GM18907 (cell line): ENCODE measurements around the gene IGFL4.

Experiments
- ATAC-seq: cut with Tn5 transposase; IDR thresholded peaks from one replicate; pipeline ENCODE4 v1.9.1; 2021; ENCODE audit warnings: mild to moderate bottlenecking, moderate library complexity; ENCODE audit not compliant: unreplicated experiment

Gene IGFL4

DNA sequence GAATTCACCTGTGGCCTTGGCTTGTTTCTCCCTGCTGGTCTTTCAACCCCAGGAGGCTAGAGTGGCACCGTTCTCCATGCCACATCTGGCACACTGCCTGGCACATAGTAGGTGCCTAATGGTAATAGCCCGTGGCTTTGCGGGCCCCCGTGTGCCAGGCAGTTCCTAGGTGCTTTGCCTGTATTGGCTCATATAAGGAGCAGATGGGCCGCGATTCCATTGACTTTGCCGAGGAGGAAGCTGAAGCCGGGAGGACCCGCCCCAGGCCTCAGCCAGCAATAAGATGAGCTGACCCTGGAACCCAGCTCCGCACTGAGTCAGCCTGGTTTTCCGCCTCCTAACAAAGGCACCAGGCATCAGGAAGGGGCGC lies 18.8 kb downstream of the IGFL4 start:
- no peak for ATAC-seq

DNA sequence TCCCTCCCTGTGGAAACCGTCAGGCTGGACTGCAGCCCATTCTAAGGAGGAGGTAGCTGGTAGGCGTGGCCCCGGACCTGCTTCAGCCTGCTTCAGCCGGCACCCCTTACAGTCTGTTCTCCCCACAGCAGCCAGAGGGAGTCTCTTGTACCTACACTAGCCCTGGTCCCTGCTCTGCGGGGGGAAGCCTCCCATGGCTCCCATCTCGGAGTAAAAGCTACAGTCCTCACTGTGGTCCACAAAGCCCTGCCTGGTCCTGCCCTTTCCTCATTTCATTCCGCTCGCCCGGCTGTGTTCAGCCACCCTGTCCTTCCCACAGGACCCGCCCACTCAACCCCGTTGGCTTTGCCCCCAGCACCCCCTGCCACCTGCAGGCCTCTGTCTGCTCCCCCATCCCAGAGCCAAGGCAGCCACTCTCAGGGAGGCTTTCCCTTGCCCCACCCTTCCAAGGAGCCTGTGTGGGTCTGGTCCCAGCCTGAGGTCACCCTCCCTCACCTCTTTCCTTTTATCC lies 19.2 kb downstream of the IGFL4 start:
- no peak for ATAC-seq

DNA sequence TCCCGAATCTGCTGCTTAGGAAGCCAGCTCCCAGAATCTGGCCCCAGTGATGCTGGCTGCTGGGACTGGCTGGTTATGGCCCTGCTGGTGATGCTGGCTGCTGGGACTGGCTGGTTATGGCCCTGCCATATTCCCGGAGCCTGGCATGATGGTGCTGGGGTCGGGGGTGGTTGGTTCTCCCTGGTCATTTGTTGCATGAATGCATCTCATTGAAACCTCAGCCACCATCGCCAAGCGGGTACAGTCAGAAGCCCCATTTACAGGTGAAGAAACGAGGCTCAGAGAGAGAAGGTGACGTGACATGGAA lies 20.0 kb downstream of the IGFL4 start:
- ATAC-seq = no peak

DNA sequence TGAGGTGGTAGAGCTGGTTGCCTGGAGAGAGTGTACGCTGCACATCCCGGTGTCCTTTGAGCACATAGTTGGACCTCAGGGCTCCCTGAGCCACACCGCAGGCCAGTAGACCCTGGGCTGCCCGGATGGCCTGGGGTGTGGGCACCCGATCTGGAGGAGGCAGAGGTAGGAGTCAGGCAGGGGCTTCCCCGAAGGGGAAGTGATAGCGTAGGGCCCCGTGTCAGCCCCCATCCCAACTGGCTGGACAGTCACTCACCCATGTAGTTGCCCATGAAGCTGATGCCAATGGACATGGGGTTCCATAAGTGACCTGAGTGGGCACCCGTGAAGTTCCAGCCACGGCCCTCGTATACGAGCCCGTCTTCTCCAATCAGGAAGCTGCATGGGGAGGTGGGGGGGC lies 21.5 kb downstream of the IGFL4 start:
- ATAC-seq = no peak

DNA sequence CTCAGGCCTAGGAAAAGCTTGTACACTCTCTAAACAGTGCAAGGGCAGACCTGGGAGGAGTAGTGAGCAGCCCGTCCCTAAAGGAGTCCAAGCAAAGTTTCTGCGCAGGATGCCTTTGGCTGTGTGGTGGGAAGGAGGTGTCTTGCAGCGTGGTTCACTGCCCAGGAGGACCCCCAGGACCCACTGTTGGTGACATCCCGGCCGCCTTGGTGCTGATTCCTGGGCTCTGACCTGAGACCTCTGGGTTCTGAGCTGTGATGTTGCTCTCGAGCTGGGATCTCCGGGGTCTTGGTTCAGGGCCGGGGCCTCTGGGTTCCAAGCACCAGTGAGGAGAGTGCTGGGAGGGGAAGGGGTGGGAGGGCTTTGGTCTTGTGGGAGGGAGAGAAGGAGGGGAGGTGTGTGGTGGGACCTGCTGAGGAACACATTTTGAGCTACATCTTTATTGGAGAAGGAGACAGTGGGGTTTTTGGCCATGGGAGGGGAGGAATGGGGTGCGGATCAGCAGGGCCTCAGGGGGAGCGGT lies 22.0 kb downstream of the IGFL4 start:
- ATAC-seq = no peak

DNA sequence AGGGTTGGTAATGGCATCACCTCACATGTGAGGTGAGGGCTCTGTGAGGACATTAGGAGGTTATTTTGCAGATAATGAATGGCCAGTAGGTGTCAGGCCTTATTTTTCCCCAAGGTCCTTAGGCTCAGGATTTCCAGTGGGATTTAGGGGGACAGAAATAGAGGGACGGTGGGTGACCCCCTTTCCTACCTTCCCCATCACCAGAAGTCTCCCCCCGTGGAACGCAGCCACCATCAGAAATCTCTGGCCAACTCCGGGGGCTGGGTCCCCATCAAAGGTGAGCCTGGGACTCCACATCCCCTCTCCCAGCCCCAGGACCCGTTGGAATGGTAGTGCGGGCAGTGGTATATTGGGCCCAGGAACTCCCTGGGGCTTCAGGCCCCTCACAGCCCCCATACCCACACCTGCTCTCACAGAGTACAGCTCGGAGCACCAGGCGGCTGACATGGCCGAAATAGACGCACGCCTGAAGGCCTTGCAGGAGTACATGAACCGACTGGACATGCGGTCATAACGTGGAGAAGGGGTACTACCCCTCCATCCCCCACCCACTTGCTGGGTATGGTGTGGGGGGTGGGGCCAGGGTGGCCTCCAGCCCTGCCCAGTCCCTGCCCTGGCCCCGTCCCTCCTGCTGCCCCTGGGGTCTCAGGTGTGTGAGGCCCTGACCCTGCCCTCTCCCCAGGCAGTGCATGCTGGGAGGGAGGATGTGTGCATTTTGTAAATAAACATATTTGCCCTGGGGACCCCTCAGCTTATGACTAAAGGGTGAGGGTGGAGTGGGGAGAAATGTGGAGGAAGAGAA lies 22.7 kb downstream of the IGFL4 start:
- ATAC-seq = no peak

DNA sequence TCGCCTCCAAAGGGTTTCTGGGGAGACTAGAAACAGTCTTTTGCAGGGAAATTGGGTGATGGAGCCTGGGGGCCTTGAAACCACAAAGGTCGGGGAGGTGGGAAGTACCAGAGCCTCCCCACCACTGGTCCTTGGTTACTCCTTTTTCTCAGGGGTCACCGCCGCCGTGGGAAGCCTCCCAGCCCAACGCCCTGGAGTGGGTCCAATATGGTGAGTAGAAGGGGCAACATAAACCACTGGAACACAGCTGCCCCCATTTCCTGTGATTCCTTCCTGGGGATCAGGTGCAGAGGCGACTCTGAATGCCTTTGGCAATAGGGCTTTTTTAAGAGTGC lies 23.7 kb downstream of the IGFL4 start:
- no peak for ATAC-seq

DNA sequence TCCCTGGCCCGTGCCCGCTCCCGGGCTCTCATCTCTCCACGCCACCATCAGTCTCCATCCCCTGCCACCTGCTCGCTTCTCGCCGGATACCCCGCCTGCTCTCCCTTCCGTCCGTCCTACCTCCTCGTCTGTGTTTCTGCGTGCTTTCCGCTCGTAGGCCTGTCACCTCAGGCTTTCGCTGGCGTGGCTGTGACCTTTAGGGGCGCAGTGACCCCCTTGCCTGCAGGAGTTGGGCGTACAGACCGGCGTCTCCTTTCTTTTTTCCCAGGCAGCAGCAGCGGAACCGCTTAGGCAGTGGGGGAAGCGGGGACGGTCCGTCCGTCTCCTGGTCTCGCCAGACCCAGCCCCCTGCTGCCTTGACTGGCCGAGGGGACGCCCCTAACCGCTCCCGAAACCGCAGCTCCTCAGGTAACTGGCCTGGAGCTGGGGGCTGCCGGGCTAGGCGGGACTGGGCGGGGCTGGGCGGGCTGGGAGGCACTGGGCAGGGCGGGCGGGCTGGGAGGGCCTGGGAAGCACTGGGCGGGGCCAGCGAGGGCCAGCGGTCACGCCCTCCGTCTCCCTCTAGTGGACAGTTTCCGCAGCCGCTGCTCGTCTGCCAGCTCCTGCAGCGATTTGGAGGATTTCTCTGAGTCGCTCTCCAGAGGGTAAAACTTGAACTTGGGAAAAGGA lies 24.2 kb downstream of the IGFL4 start:
- ATAC-seq = no peak

DNA sequence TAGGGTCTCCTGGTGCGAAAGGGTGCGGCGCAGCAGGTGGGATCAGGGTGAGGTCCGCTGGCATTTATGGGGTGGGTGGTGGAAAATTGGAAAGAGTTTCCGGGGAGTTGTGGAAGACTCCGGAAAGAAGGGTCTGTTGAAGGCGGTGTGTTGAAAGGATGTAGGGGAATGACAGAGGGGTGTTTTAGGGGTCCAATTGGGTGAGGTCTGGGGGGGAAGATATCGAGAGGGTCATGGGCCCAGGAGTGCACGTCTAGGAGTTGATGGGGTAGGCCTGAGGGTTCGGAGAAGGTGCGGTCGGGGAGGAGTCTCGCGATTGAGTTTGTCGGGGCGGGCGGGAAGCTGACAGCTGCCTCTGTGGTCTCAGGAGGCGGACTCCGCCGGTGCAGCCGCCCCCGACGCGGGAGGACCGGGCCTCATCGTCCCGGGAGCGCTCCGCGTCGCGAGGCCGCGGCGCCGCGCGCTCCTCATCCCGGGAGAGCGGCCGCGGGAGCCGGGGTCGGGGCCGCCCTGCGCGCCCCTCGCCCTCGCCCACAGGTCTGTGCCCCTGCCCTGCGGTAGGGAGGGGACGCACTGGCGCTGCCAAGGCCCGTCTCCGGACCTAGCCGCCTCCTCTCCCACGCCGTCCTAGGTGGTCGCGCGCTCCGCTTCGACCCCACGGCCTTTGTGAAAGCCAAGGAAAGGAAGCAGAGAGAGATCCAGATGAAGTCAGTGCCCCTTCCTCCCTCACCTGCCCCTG lies 24.9 kb downstream of the IGFL4 start:
- no peak for ATAC-seq

DNA sequence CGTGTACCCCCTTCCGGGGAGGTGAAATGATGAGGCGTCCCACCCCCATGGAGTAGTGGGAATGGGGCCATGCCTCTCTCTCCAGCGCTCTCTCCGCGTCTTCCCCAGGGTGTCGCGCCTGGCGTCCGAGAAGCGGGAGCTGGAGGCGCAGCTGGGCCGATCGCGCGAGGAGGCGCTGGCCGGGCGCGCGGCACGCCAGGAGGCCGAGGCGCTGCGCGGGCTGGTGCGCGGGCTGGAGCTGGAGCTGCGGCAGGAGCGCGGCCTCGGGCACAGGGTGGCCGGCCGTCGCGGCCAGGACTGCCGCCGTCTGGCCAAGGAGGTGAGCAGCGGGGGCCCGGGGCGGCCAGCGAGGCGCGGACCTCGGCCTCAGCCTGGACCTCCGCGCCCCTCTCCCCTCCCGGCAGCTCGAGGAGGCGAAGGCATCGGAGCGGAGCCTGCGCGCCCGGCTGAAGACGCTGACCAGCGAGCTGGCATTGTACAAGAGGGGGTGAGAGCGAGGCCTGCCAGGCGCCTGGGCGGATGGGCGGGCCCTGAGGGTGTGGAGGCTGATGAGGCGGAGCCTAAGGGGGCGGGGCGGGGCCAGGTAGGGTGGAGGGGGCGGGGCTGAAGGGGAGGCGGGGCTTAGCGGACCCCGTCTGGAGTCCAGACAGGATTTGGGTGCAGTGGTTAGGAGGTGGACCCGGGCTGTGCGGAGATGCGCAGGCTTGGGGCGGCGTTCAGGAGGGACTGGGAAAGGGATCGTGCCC lies 25.7 kb downstream of the IGFL4 start:
- ATAC-seq = no peak

DNA sequence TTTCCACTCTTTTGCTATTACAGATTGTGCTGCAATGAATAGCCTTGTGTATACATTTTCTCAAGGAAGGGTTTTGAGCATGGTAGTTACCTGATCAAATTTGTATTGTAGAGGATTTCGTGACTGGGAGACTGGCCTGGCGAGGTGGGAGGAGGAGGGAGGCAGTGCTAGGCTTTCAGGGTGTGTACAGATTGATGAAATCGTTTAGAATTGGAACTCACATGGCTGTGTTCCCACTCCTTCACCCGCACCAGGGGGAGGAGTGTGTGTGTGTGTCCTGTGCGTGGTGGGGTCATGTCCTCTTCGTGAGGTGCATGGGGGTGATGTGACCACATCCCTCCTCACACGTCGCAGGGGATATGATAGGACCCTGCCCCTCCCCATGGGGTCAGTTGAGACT lies 26.3 kb downstream of the IGFL4 start:
- ATAC-seq = no peak

DNA sequence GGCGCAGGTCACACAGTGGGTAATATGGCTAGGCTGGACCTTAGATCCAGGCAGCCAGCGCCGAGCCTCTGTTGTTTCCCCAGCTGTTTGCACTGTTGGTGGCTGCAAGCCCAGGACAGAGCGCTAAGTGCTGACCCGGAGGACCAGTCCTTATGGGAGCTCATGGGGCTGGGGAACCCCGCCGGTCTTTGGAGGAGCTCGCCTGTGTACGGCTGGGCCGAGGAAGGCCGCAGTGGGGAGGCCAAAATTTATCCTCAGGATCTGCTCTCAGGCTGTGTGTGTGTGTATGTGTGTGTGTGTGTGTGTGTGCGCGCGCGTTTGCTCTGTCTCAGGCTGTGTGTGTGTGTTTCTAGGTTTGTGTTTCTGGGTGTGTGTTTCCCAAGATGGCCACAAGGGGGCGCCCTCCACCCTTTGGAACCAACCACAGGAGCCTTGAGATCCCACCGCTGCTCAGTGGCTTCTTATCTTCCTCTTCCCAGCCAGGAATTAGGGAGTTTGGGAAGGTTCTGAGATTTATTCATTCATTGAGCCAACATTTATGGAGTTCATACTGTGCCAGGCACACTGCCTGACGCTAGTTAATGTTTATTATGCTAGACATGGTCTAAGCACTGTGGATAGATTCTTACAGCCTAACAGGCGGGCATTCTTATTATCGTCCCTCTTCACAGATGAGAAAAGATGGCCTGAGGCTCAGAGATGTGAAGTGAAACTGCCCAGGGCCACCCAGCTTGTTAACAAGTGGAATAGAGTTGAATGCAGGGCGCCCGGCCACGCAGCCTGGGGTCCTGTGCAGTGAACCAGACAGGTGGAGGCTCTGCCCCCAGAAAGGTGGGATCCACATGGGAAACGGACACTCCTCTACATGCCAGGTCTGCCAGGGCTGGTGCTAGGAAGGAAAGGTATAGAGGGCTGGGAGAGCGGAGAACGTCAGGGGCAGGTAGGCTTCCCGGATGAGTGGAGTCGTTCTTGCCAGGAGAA lies 31.0 kb downstream of the IGFL4 start:
- no peak for ATAC-seq

DNA sequence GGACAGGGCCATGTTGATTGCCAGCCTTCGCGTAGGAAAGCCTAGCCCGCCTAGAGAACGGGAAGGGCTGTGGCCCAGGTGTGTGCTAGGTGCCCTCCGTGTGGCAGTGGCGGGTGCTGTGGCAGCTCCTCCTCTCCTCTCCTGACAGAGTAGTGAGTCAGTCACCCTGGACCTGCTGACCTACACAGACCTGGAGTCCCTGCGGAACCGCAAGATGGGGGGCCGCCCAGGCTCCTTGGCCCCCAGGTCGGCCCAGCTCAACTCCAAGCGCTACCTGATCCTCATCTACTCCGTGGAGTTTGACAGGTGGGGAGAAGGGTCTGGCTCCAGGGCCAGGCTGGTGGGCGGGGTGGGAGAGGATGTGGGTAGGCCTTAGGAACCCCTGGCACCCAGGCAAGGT lies 34.4 kb downstream of the IGFL4 start:
- no peak for ATAC-seq

DNA sequence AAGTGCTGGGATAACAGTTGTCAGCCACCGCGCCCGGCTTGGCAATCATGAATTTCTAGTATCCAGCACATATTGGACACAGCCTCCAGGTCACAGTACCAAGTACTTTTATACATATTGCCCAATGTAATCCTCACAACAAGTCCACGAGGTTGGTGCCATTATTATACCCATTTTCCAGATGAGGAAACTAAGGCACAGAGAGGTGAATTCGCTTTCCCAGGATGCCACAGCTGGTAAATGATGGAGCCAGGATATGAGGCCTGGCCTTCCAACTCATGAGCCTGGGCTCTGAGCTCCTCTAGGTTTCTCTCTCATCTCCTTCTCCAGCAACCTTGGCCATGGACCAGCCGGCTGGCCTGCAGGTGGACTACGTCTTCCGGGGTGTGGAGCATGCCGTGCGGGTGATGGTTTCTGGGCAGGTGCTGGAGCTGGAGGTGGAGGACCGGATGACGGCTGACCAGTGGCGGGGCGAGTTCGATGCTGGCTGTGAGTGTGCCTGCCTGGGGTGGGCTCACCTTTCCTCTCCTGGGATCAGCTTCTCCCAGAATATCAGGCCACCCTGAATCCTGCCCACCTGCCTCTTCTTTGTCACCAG lies 38.0 kb downstream of the IGFL4 start:
- ATAC-seq = no peak

DNA sequence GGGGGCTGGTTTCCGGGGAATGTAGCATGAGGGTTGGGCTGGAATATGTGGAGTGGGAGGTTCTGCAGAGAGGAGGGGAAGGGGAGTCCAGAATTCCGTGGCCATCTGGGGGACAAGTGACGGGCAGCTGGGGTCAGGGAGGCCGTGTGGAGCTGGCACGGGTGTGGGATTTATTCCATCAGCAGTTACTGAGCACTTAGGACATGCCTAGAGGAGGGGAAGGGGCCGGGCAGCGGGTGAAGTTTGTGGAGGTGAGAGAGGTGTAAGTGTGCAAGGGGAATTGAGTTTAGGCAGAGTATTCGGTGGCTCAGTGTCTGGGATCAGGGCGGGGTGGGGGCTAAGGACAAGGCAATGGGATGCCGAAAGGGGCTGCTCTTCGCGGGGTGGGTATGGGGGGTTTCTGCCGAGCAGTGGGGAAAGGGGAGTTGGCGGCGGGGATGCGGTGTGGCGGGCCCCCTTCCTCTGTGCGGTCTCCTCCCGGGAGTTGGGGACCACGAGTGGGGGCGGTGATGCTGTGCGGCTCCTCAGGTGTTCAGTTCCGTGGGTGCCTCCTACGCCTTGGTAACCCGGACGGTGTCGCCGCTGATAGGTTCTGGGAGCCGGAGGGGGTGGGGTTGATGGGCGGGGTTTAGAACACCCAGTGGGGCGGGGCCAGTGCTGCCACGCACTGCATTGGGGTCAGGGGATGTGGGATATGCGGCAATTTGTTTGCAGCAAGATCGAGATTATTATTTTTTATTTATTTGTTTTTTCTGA lies 40.1 kb downstream of the IGFL4 start:
- no peak for ATAC-seq

DNA sequence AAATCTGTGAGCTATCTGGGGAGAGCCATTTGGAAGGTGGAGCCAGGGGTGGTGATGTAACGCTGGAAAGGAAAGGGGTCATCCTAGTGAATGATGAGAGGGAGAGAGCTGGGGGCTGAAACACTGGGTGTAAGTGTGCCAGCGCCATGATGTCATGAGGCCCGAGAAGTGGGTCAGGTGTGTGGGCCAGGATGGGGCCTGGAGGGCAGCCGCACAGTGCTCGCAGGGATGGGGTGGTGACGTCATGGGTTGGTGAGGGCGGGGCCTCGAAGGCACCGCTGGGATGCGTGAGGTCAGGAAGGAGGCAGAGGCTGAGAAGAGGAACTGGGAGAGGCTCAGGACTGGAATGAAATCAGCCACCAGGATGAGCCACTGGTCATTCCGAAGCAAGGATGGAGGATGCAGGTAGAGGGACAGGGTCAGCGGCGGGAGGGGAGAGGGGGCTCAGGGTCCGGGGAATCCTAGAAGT lies 41.1 kb downstream of the IGFL4 start:
- no peak for ATAC-seq

DNA sequence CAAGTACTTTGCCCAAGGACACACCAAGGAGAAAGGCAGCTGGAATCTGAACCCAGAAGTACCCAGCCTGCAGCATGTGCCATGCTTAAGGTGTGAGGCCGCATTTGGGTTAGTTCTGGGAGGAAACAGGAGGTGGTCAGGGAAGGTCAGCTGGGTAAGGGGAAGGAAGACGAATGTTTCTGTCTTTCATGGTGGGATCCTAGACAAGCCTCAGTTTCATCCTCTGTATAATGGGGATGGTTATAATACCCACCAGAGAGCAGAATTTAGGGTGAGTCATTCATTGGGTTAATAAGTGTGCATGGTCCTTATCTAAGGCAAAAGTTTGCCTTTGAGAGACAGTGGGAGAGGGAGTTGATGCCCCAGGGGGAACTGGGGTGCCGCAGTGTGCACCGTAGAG lies 42.0 kb downstream of the IGFL4 start:
- ATAC-seq = no peak

DNA sequence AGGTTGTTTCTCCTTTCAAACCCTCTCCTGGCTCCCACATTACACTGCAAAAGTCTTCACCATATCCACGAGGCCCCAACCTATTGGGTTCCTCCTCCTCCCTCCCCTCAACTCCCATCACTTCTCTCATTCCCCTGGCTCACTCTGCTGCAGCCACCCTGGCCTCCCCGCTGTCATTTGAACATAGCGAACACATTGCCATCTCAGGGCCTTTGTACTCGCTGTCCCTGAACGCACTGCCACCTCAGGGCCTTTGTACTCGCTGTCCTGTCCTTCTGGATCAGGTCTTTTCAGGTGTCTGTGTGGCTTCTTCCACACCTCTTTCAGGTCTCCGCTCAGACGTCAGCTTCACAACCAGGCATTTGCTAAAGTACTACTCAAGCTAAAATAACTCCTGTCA lies 43.9 kb downstream of the IGFL4 start:
- no peak for ATAC-seq
